SHP77 treated with DMSO at 0.1 percent for 48 hours (cell line): ENCODE measurements around the gene ATP2A1.
"Not testable (repeated sequence)": the region's sequence is repeated elsewhere in the genome, so short reads cannot be mapped to it uniquely, and the experiment has no call there.

Source experiments
- DNase-seq: peaks from one replicate; lab custom pipeline; 2025; lab: John Stamatoyannopoulos, UW

ATP2A1 gene

GRCh38 chr16:28859326-28859725 is 19.0 kb upstream of the ATP2A1 start:
- DNase-seq: no peak

GRCh38 chr16:28863929-28864793 is 14.1 kb upstream of the ATP2A1 start:
- no peak for DNase-seq

GRCh38 chr16:28865001-28865688 is 13.1 kb upstream of the ATP2A1 start:
- DNase-seq: no peak

GRCh38 chr16:28865722-28866453 is 12.4 kb upstream of the ATP2A1 start:
- no peak for DNase-seq

GRCh38 chr16:28866454-28866804 is 11.9 kb upstream of the ATP2A1 start:
- no peak for DNase-seq

GRCh38 chr16:28867241-28867640 is 11.0 kb upstream of the ATP2A1 start:
- DNase-seq: no peak

GRCh38 chr16:28867646-28868045 is 10.6 kb upstream of the ATP2A1 start:
- DNase-seq: not testable (repeated sequence)

GRCh38 chr16:28869201-28869600 is 9.1 kb upstream of the ATP2A1 start:
- no peak for DNase-seq

- no peak for DNase-seq
These were observed 5.3 kb upstream of the ATP2A1 start for GRCh38 chr16:28872952-28873351.

GRCh38 chr16:28873543-28874201 is 4.6 kb upstream of the ATP2A1 start:
- DNase-seq: no peak

GRCh38 chr16:28874406-28874805 is 3.9 kb upstream of the ATP2A1 start:
- DNase-seq: no peak

GRCh38 chr16:28875134-28876018 is 2.9 kb upstream of the ATP2A1 start:
- no peak for DNase-seq

GRCh38 chr16:28876019-28876659 is 2.1 kb upstream of the ATP2A1 start:
- no peak for DNase-seq

GRCh38 chr16:28876973-28877654 is 1.2 kb upstream of the ATP2A1 start:
- no peak for DNase-seq

GRCh38 chr16:28877655-28878000 is 660 bp upstream of the ATP2A1 start:
- no peak for DNase-seq

GRCh38 chr16:28879261-28879840 is 1.1 kb downstream of the ATP2A1 start:
- no peak for DNase-seq

- peak; percentile 64 for DNase-seq
These were observed 1.7 kb downstream of the ATP2A1 start for GRCh38 chr16:28879841-28880588.

GRCh38 chr16:28880589-28880915 is 2.3 kb downstream of the ATP2A1 start:
- no peak for DNase-seq

- DNase-seq: no peak
These were observed 2.7 kb downstream of the ATP2A1 start for GRCh38 chr16:28880955-28881354.
